ENCODE measurements around the gene CD79A.

- no peak for TF ChIP-seq CTCF (IDR thresholded peaks at IDR 0.05)
- TF ChIP-seq POLR2A (IDR thresholded peaks at IDR 0.05), result no peak
Observed at GRCh38 chr19:41915021-41915775, 38.1 kb downstream of the CD79A start.

All from esophagus squamous epithelium (tissue), 4 donors.